Vagina (tissue), 2 donors: Measurements from ENCODE around the gene FRS2. TPM values are rescaled to one million over a fixed set of nuclear protein-coding genes. Genes with fewer than 3 reads are reported as not detected.
A peak's percentile ranks its signal among the peaks of the same experiment; 100 is the strongest.

Experiments used
- DNase-seq, 2 donors: peaks; one replicate each; pipeline ENCODE4 v3.0.0-alpha.2; 2017; ENCODE audit errors: extremely low spot score in 2 of 2
- H3K27ac ChIP-seq: fragments of 200-600 bp; sonication (generic); one replicate; pipeline ENCODE4 v1.5.1; 2019
- H3K27me3 ChIP-seq: fragments of 200-600 bp; sonication (generic); one replicate; pipeline ENCODE4 v1.5.1; 2019
- H3K36me3 ChIP-seq, 2 donors: fragments of 200-600 bp; sonication (generic); one replicate each; pipeline ENCODE4 v1.5.1; 2017 to 2019
- H3K4me1 ChIP-seq: fragments of 200-600 bp; sonication (generic); one replicate; pipeline ENCODE4 v1.5.1; 2019
- H3K4me3 ChIP-seq, 2 donors: fragments of 200-600 bp; sonication (generic); 1 replicate in 1 of 2; 2 replicates in 1 of 2; pipeline ENCODE4 v1.5.1; 2016 to 2019
- H3K9me3 ChIP-seq: fragments of 200-600 bp; sonication (generic); one replicate; pipeline ENCODE4 v1.5.1; 2019
- POLR2A ChIP-seq, 2 donors: fragments of 450-650 bp; IDR thresholded peaks; one replicate each; pipeline ENCODE4 v1.6.1; 2017; ENCODE audit warnings: antibody characterized with exemption in 2 of 2, mild to moderate bottlenecking in 2 of 2, moderate library complexity in 2 of 2
- POLR2AphosphoS5 ChIP-seq, 2 donors: sonication (generic); formaldehyde crosslinking; IDR thresholded peaks; one replicate each; pipeline ENCODE4 v1.9.0; 2017; ENCODE audit warnings: antibody characterized with exemption in 2 of 2, mild to moderate bottlenecking in 2 of 2, low read depth in 1 of 2; ENCODE audit not compliant: insufficient read depth in 1 of 2
- intact Hi-C: fragments of 100-400 bp; cut with DNase I; formaldehyde crosslinking; loops from one replicate; pipeline ENCODE4 v1.15.1; 2023
- total RNA-seq: library from RNA; depleted of rRNA; stranded (reverse); fragments of >200 nt; gene quantifications from one replicate; pipeline ENCODE4 v1.2.3, GENCODE V29; 2016
- TF ChIP-seq, protein P1 (sequence below), 3 experiments: fragments of 450-650 bp in 2 of 3; fragments of 200-600 bp in 1 of 3; sonication (generic) in 1 of 3; IDR thresholded peaks; one replicate each; pipeline ENCODE4 v1.5.1; 2017 to 2019; ENCODE audit warnings: antibody characterized with exemption in 3 of 3, mild to moderate bottlenecking in 2 of 3, moderate library complexity in 2 of 3

FRS2 gene, protein sequence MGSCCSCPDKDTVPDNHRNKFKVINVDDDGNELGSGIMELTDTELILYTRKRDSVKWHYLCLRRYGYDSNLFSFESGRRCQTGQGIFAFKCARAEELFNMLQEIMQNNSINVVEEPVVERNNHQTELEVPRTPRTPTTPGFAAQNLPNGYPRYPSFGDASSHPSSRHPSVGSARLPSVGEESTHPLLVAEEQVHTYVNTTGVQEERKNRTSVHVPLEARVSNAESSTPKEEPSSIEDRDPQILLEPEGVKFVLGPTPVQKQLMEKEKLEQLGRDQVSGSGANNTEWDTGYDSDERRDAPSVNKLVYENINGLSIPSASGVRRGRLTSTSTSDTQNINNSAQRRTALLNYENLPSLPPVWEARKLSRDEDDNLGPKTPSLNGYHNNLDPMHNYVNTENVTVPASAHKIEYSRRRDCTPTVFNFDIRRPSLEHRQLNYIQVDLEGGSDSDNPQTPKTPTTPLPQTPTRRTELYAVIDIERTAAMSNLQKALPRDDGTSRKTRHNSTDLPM
- 44.0 TPM for total RNA-seq

DNA sequence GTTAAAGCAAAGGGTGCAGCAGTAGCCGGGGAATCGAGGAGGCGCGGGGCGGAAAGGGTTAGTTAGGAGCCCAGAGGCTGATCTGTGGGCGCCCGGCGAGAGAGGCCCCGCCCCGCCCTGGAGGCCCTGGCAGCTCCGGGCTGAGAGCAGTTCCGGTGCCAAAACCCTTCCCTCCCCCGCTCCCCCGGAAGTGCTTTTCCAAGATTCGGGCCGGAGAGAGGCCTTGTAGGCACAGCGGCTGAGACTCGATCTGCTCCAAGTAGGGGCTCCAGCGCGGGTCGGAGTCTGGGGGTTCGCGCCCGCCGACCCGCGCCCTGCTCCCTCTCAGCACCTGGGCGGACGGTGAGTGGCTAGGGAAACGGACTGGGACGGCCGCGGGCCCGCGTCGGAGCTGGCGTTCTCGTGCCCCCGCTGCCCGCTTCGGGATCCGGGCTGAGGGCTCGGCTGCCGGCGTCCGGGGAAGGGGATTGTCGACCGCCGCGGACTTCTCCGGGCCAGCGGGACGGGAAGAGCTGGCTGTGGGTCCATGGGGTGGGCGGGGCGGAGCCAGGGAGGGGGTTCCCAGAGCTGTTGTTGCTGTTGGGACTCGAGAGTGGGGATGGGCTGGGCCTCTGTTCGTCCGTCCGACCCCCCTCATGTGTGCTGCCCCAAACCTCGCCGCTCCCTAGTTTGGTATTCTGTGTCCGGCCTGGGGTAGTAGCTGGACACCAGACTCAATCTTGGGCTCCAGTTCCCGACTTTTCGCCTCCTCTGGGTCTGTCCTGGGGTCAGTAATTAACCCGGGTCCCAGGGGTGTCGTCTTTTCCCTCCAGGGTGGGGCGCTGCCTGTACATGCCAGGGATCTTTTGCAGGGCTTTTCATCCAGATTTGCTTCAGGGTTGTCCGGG lies at the start of gene FRS2:
TSS of gene FRS2 (plus strand) at position 200 of the 887 bp plus-strand sequence. CDS start 98,643 bp downstream, outside the sequence.
- Histone ChIP-seq H3K9me3 (no peaks in the 10 kb centered on the region), H3K27ac (peak within 1 kb of the TSS; percentile 92), H3K4me1 (peaks cover 45% of the 10 kb centered on the region), H3K36me3 (no peaks in the 10 kb centered on the region), H3K27me3 (no peaks in the 10 kb centered on the region), H3K4me3 (peak within 1 kb of the TSS; percentile 75 to 98)
- peak; percentile 90 to 96 for DNase-seq
- TF ChIP-seq POLR2A (IDR thresholded peaks at IDR 0.05) (peak in 1 of 2 donors; percentile 71), POLR2AphosphoS5 (IDR thresholded peaks at IDR 0.05; ENCODE audit: insufficient read depth in 1 of 2, low read depth in 1 of 2) (peak; percentile 82 to 91)
- TF ChIP-seq, protein P1, sequence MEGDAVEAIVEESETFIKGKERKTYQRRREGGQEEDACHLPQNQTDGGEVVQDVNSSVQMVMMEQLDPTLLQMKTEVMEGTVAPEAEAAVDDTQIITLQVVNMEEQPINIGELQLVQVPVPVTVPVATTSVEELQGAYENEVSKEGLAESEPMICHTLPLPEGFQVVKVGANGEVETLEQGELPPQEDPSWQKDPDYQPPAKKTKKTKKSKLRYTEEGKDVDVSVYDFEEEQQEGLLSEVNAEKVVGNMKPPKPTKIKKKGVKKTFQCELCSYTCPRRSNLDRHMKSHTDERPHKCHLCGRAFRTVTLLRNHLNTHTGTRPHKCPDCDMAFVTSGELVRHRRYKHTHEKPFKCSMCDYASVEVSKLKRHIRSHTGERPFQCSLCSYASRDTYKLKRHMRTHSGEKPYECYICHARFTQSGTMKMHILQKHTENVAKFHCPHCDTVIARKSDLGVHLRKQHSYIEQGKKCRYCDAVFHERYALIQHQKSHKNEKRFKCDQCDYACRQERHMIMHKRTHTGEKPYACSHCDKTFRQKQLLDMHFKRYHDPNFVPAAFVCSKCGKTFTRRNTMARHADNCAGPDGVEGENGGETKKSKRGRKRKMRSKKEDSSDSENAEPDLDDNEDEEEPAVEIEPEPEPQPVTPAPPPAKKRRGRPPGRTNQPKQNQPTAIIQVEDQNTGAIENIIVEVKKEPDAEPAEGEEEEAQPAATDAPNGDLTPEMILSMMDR (IDR thresholded peaks at IDR 0.05), result no peak
- intact Hi-C loops, result no loop called here

DNA sequence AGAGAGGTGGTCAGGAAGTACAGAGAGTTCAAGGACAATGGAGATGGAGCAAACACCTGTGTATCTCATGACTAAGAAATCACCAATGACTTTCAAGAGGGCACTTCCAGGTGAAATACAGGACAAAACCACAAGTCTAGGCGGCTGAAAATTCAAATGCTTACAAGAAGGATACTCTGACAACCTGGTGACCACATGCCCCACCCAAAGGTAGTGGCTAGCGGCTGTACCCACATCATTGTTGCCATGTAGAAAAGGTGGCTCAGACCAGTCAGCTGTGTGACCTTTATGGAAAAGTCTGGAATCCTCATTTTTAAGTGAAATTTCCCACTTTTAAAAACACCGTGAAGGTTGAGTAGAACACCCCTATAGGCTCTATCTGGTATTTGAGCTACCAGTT lies 48.6 kb upstream of the FRS2 start:
- Histone ChIP-seq H3K4me3 (no peak overlapping the region), H3K36me3 (no peaks in the 10 kb centered on the region), H3K27me3 (no peaks in the 10 kb centered on the region), H3K9me3 (no peaks in the 10 kb centered on the region), H3K27ac (no peak overlapping the region), H3K4me1 (peaks cover 1% of the 10 kb centered on the region)
- TF ChIP-seq POLR2AphosphoS5 (IDR thresholded peaks at IDR 0.05; ENCODE audit: insufficient read depth in 1 of 2, low read depth in 1 of 2), result no peak
- TF ChIP-seq, protein P1 (IDR thresholded peaks at IDR 0.05), result no peak
- intact Hi-C loops, result no loop called here
- no peak for DNase-seq

DNA sequence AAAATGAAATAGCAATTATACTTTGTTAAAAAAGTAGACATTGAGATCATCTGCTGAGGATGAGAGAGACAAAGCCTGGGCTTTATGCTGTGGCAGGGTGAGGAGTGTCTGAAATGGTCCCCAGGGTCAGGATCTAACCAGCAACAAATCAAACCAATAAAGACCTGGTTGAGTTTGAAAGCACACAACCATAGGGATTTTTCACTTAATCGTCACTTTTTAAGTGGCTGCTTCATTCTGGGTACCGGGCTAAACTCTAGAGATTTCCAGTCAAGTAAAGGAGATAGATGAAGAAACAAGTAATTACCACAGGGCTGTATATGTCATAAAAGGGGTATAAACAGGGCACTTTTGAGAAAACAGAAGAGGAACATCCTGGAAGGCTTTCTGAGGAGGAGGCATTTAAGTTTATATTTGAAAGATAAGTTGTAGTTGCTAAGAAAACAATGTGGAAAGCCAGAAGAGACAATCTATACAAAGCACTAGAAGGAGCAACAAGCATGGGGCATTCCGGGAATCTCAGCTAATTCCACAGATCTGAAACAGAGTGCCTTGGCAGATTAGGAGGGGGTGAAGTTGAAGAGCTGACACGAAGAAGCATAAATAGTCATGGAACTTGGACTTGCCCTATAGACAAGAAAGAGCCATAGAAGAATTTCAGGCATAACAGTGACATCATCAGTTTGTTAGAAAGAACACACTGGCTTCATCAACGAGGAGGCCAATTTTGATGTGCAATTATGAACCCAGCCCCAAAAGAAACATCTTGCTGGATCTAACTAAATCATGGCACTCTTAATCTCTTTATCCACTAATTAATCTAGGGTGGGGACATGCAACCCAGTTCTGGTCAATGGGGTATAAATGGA lies 46.9 kb upstream of the FRS2 start:
- Histone ChIP-seq H3K27me3 (no peaks in the 10 kb centered on the region), H3K36me3 (no peaks in the 10 kb centered on the region)
- TF ChIP-seq POLR2A (IDR thresholded peaks at IDR 0.05) (no peak), POLR2AphosphoS5 (IDR thresholded peaks at IDR 0.05; ENCODE audit: insufficient read depth in 1 of 2, low read depth in 1 of 2) (no peak)
- TF ChIP-seq, protein P1 (IDR thresholded peaks at IDR 0.05), result no peak

DNA sequence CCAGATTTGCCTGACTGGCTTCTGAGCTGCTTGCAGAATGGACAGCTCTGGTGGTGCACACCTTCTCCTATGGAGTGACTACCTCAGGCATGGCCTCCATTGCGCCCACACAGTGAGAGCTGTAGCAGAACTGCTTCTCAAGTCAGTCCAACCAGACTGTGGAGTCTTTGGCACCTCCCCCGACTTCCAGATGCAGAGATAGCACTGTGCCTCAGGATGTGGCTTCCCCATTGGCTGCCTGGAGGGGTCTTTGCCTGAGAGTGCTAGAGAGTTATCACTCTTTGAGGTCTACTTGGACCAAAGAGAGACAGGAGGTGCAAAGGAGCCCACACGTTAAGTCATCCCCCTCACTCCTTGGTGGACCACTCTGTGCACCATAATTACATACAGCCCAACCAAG lies 44.8 kb upstream of the FRS2 start:
- intact Hi-C loops, result no loop called here
- no peaks in the 10 kb centered on the region for H3K36me3 ChIP-seq
- H3K4me1 ChIP-seq, result no peaks in the 10 kb centered on the region
- H3K27me3 ChIP-seq, result no peaks in the 10 kb centered on the region
- no peak overlapping the region for H3K27ac ChIP-seq
- no peak for DNase-seq
- H3K9me3 ChIP-seq, result no peaks in the 10 kb centered on the region
- H3K4me3 ChIP-seq, result no peak overlapping the region
- TF ChIP-seq POLR2AphosphoS5 (IDR thresholded peaks at IDR 0.05; ENCODE audit: insufficient read depth in 1 of 2, low read depth in 1 of 2) (no peak), POLR2A (IDR thresholded peaks at IDR 0.05) (no peak)
- TF ChIP-seq, protein P1 (IDR thresholded peaks at IDR 0.05), result no peak

More for the DNA sequence above, 46.9 kb upstream of the FRS2 start:
- no peaks in the 10 kb centered on the region for H3K4me1 ChIP-seq
- no peak overlapping the region for H3K27ac ChIP-seq
- no peak overlapping the region for H3K4me3 ChIP-seq
- H3K9me3 ChIP-seq, result no peaks in the 10 kb centered on the region
- intact Hi-C loops, result no loop called here
- DNase-seq, result no peak
